Spleen (tissue), 7 donors: ENCODE results near the gene KAT8.

ENCODE experiments used
- CTCF ChIP-seq, 11 experiments: fragments of 200-600 bp in 7 of 11; fragments of 450-650 bp in 4 of 11; sonication (generic) in 4 of 11; IDR thresholded peaks in 8 of 11; conservative IDR thresholded peaks in 3 of 11; 1 replicate in 7 of 11; 2 replicates in 4 of 11; pipeline versions ENCODE4 v1.4.0 to v1.8.0; 2016 to 2021; ENCODE audit warnings: antibody characterized with exemption in 11 of 11, inconsistent platforms in 4 of 11, mild to moderate bottlenecking in 1 of 11
- POLR2A ChIP-seq, 3 donors: fragments of 450-650 bp; IDR thresholded peaks; one replicate each; pipeline ENCODE4 v1.5.1; 2017; ENCODE audit warnings: antibody characterized with exemption in 3 of 3, mild to moderate bottlenecking in 1 of 3
- donor health status: DM: no; HTN: no; CAD: no; lungs with moderate emphysema.
- donor health status: DM: no; HTN: no; CAD: no.
- donor health status: DM: no; HTN: no; CAD: no.

- TF ChIP-seq CTCF (IDR thresholded peaks at IDR 0.05 in 8 of 11, conservative IDR thresholded peaks at IDR 0.05 in 3 of 11) (no peak), POLR2A (IDR thresholded peaks at IDR 0.05) (no peak)
Observed at GRCh38 chr16:31099860-31100638, 17.4 kb upstream of the KAT8 start.
